GM12878 (cell line): ENCODE data around the gene UGT1A7. TPM values are rescaled to one million over a fixed set of nuclear protein-coding genes. Genes with fewer than 3 reads are reported as not detected.

Experiments
- ATAC-seq: fragments of 200-7000 bp; cut with Tn5 transposase; 3 replicates; pipeline ENCODE4 v1.9.1; 2020; ENCODE audit warnings: mild to moderate bottlenecking, moderate library complexity
- BruUV-seq: library from RNA; stranded (reverse); fragments of 400-500 nt; replicated peaks from 2 replicates; lab custom pipeline; 2021; lab: Mats Ljungman, UMichigan
- CTCF ChIA-PET: fragments of 300-600 bp; sonication (Branson Sonifier 250); formaldehyde crosslinking; extraction: SDS; loops from one replicate; lab custom pipeline; 2021; ENCODE audit warnings: inconsistent platforms; lab: Yijun Ruan, JAX
- POLR2A ChIA-PET: fragments of 350-600 bp; formaldehyde crosslinking; extraction: SDS; loops from one replicate; lab custom pipeline; 2021; ENCODE audit warnings: inconsistent platforms; lab: Charles Lee
- RAD21 ChIA-PET: fragments of 300-600 bp; sonication (Branson Sonifier 250); formaldehyde crosslinking; loops from one replicate; lab custom pipeline; 2023; ENCODE audit warnings: antibody characterized with exemption; ENCODE audit not compliant: unreplicated experiment; lab: Charles Lee
- SMC1A ChIA-PET: fragments of 300-600 bp; sonication (Branson Sonifier 250); formaldehyde crosslinking; loops from one replicate; lab custom pipeline; 2023; ENCODE audit not compliant: unreplicated experiment, uncharacterized antibody; lab: Charles Lee
- DNase-seq: peaks from one replicate; pipeline ENCODE4 v3.0.0-alpha.2; 2011; ENCODE audit warnings: low read depth, low spot score
- FAIRE-seq: peaks from 3 replicates; lab custom pipeline; 2011; peaks lifted over from hg19 to GRCh38; lab: Jason Lieb, UNC
- H2AFZ ChIP-seq: 2 replicates; pipeline ENCODE4 v1.6.0; 2011; ENCODE audit warnings: low read depth, low read length, control low read depth; ENCODE audit not compliant: control insufficient read depth
- H3K27ac ChIP-seq: 2 replicates; pipeline ENCODE4 v1.5.1; 2011; ENCODE audit warnings: control low read depth; ENCODE audit not compliant: control insufficient read depth, insufficient read depth
- H3K27me3 ChIP-seq, 2 experiments: replicated peaks in 1 of 2; 2 replicates each; pipeline versions ENCODE4 v1.6.0 to v1.6.1; 2011; ENCODE audit warnings: low read length in 1 of 2; ENCODE audit not compliant: control insufficient read depth in 2 of 2, insufficient read depth in 2 of 2
- H3K36me3 ChIP-seq, 2 experiments: 2 replicates each; pipeline ENCODE4 v1.5.1; 2011; ENCODE audit warnings: low read length in 1 of 2; ENCODE audit not compliant: control insufficient read depth in 2 of 2, insufficient read depth in 2 of 2
- H3K4me1 ChIP-seq: 2 replicates; pipeline ENCODE4 v1.6.1; 2011; ENCODE audit warnings: mild to moderate bottlenecking, low read length, moderate library complexity, mixed read lengths; ENCODE audit not compliant: control insufficient read depth, insufficient read depth
- H3K4me2 ChIP-seq: 2 replicates; pipeline ENCODE4 v1.6.0; 2011; ENCODE audit warnings: control low read depth; ENCODE audit not compliant: control insufficient read depth, insufficient read depth
- H3K4me3 ChIP-seq: fragments of 200-600 bp; sonication (generic); 2 replicates; pipeline ENCODE4 v1.5.1; 2016
- H3K79me2 ChIP-seq: 2 replicates; pipeline ENCODE4 v1.6.0; 2011; ENCODE audit warnings: low read length; ENCODE audit not compliant: control insufficient read depth, insufficient read depth
- H3K9ac ChIP-seq: 2 replicates; pipeline ENCODE4 v1.8.0; 2011; ENCODE audit warnings: low read length, control low read depth, mixed read lengths; ENCODE audit not compliant: control insufficient read depth, insufficient read depth
- H3K9me3 ChIP-seq: replicated peaks from 3 replicates; pipeline ENCODE4 v1.5.1; 2011; ENCODE audit warnings: mild to moderate bottlenecking, low read length; ENCODE audit not compliant: control insufficient read depth, insufficient read depth
- H4K20me1 ChIP-seq: 2 replicates; pipeline ENCODE4 v1.6.0; 2011; ENCODE audit not compliant: control insufficient read depth, insufficient read depth
- CREB1 ChIP-seq: IDR thresholded peaks from 2 replicates; pipeline ENCODE4 v1.6.1; 2012; ENCODE audit warnings: low read depth, mild to moderate bottlenecking, inconsistent platforms
- EED ChIP-seq: sonication (generic); IDR thresholded peaks from 2 replicates; pipeline ENCODE4 v1.6.1; 2016; ENCODE audit warnings: antibody characterized with exemption, low read depth
- FOXK2 ChIP-seq: fragments of 450-650 bp; IDR thresholded peaks from 2 replicates; pipeline ENCODE4 v1.6.1; 2017; ENCODE audit warnings: mild to moderate bottlenecking, moderate library complexity
- HSF1 ChIP-seq: fragments of 150-350 bp; IDR thresholded peaks from 2 replicates; pipeline ENCODE4 v1.6.1; 2014; ENCODE audit warnings: mild to moderate bottlenecking, low read depth, low read length
- JUND ChIP-seq: IDR thresholded peaks from 2 replicates; pipeline ENCODE4 v1.6.1; 2012; ENCODE audit warnings: low read depth, mild to moderate bottlenecking, low read length, improper control_type of control experiment, moderate library complexity
- MAX ChIP-seq: IDR thresholded peaks from 2 replicates; pipeline ENCODE4 v1.6.1; 2012; ENCODE audit warnings: low read depth, low read length, improper control_type of control experiment
- MEF2A ChIP-seq: IDR thresholded peaks from 2 replicates; pipeline ENCODE4 v1.6.1; 2011; ENCODE audit warnings: low read depth, mild to moderate bottlenecking, low read length, moderate library complexity; ENCODE audit not compliant: insufficient read depth
- NFYA ChIP-seq: IDR thresholded peaks from 2 replicates; pipeline ENCODE4 v1.6.1; 2011; ENCODE audit warnings: low read depth, mild to moderate bottlenecking, low read length, improper control_type of control experiment, borderline replicate concordance
- NKRF ChIP-seq: fragments of 450-650 bp; conservative IDR thresholded peaks from 2 replicates; pipeline ENCODE4 v1.6.1; 2017; ENCODE audit warnings: mild to moderate bottlenecking, moderate library complexity
- RCOR1 ChIP-seq: conservative IDR thresholded peaks from 2 replicates; pipeline ENCODE4 v1.6.1; 2012; ENCODE audit warnings: low read depth, low read length, improper control_type of control experiment
- SIN3A ChIP-seq: IDR thresholded peaks from 2 replicates; pipeline ENCODE4 v1.6.1; 2012; ENCODE audit warnings: low read depth, low read length, improper control_type of control experiment
- SIX5 ChIP-seq: IDR thresholded peaks from 2 replicates; pipeline ENCODE4 v1.6.1; 2011; ENCODE audit warnings: mild to moderate bottlenecking, low read depth, low read length, moderate library complexity; ENCODE audit not compliant: severe bottlenecking
- SMARCA5 ChIP-seq: fragments of 450-650 bp; IDR thresholded peaks from 2 replicates; pipeline ENCODE4 v1.6.1; 2017; ENCODE audit warnings: mild to moderate bottlenecking
- in situ Hi-C: fragments of 300-500 bp; cut with MboI; formaldehyde crosslinking; loops from 9 replicates; pipeline ENCODE4 v1.14.3; 2018; ENCODE audit warnings: mixed read lengths
- intact Hi-C: fragments of 100-400 bp; cut with micrococcal nuclease; formaldehyde crosslinking; loops from one replicate; pipeline ENCODE4 v1.14.2; 2022; ENCODE audit not compliant: unreplicated experiment
- polyA plus RNA-seq, 11 experiments: library from polyadenylated mRNA; depleted of rRNA in 4 of 11; unstranded in 6 of 11; stranded (reverse) in 5 of 11; fragments of >200 nt; fragmentation: Nextera tagmentation in 4 of 11; fragmentation: Illumina TruSeq in 1 of 11; extraction: Ambion mirVana in 4 of 11; extraction: Trizol in 1 of 11; gene quantifications; 1 replicate in 1 of 11; 2 replicates in 10 of 11; pipeline versions ENCODE4 v1.2.1 to v1.2.3, GENCODE V29; 2011 to 2016; ENCODE audit warnings: inconsistent platforms in 2 of 11, missing spikeins in 2 of 11, low read depth in 1 of 11
- total RNA-seq, 4 experiments: library from RNA; depleted of rRNA in 3 of 4; stranded (reverse); fragments of >200 nt in 3 of 4; fragmentation: Illumina TruSeq in 1 of 4; extraction: Trizol in 1 of 4; gene quantifications; 2 replicates each; pipeline versions ENCODE4 v1.2.1 to v1.2.3, GENCODE V29; 2013 to 2021
- TF ChIP-seq, protein P1 (sequence below): fragments of 450-650 bp; IDR thresholded peaks from 2 replicates; pipeline ENCODE4 v1.6.1; 2017; ENCODE audit warnings: mild to moderate bottlenecking, moderate library complexity
- TF ChIP-seq, protein P2 (sequence below): IDR thresholded peaks from 2 replicates; pipeline ENCODE4 v1.6.1; 2011; ENCODE audit warnings: borderline replicate concordance, low read depth, mild to moderate bottlenecking, moderate library complexity, mixed read lengths, low read length; ENCODE audit not compliant: insufficient read depth; ENCODE audit errors: extremely low read length
- TF ChIP-seq, protein P3 (sequence below): fragments of 450-650 bp; IDR thresholded peaks from 2 replicates; pipeline ENCODE4 v1.6.1; 2014; ENCODE audit warnings: mild to moderate bottlenecking

UGT1A7 gene
- total and polyA plus RNA-seq, 10 of the 15 experiments (the other 5 are each of a cell fraction or from before 2014, with no cell fraction given) = not detected

- DNase-seq = no peak
- Histone ChIP-seq H4K20me1 (no peaks in the 10 kb centered on the region), H3K27me3 (peaks cover 0 to 3% of the 10 kb centered on the region in 2 experiments; a peak in 1 of 4 replicates), H3K4me2 (no peak overlapping the region), H2AFZ (no peak overlapping the region), H3K4me3 (no peak overlapping the region), H3K9me3 (no peaks in the 10 kb centered on the region), H3K79me2 (no peaks in the 10 kb centered on the region), H3K9ac (no peak overlapping the region), H3K27ac (no peak overlapping the region), H3K4me1 (no peaks in the 10 kb centered on the region), H3K36me3 (no peaks in the 10 kb centered on the region)
- no peak for ATAC-seq
- ChIA-PET SMC1A (no interaction called here), POLR2A (no interaction called here), RAD21 (no interaction called here), CTCF (no interaction called here)
- intact Hi-C loops = no loop called here
- BruUV-seq = no TSS peak
- FAIRE-seq = no peak
- in situ Hi-C loops = no loop called here
- TF ChIP-seq EED (no peak), MAX (no peak), SIX5 (no peak), SMARCA5 (no peak), JUND (no peak), FOXK2 (no peak), NFYA (no peak), SIN3A (no peak), NKRF (no peak), MEF2A (no peak), CREB1 (no peak), RCOR1 (no peak), HSF1 (no peak)
- TF ChIP-seq, protein P1, sequence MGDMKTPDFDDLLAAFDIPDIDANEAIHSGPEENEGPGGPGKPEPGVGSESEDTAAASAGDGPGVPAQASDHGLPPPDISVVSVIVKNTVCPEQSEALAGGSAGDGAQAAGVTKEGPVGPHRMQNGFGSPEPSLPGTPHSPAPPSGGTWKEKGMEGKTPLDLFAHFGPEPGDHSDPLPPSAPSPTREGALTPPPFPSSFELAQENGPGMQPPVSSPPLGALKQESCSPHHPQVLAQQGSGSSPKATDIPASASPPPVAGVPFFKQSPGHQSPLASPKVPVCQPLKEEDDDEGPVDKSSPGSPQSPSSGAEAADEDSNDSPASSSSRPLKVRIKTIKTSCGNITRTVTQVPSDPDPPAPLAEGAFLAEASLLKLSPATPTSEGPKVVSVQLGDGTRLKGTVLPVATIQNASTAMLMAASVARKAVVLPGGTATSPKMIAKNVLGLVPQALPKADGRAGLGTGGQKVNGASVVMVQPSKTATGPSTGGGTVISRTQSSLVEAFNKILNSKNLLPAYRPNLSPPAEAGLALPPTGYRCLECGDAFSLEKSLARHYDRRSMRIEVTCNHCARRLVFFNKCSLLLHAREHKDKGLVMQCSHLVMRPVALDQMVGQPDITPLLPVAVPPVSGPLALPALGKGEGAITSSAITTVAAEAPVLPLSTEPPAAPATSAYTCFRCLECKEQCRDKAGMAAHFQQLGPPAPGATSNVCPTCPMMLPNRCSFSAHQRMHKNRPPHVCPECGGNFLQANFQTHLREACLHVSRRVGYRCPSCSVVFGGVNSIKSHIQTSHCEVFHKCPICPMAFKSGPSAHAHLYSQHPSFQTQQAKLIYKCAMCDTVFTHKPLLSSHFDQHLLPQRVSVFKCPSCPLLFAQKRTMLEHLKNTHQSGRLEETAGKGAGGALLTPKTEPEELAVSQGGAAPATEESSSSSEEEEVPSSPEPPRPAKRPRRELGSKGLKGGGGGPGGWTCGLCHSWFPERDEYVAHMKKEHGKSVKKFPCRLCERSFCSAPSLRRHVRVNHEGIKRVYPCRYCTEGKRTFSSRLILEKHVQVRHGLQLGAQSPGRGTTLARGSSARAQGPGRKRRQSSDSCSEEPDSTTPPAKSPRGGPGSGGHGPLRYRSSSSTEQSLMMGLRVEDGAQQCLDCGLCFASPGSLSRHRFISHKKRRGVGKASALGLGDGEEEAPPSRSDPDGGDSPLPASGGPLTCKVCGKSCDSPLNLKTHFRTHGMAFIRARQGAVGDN = no peak
- TF ChIP-seq, protein P2, sequence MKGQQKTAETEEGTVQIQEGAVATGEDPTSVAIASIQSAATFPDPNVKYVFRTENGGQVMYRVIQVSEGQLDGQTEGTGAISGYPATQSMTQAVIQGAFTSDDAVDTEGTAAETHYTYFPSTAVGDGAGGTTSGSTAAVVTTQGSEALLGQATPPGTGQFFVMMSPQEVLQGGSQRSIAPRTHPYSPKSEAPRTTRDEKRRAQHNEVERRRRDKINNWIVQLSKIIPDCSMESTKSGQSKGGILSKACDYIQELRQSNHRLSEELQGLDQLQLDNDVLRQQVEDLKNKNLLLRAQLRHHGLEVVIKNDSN = no peak
- TF ChIP-seq, protein P3, sequence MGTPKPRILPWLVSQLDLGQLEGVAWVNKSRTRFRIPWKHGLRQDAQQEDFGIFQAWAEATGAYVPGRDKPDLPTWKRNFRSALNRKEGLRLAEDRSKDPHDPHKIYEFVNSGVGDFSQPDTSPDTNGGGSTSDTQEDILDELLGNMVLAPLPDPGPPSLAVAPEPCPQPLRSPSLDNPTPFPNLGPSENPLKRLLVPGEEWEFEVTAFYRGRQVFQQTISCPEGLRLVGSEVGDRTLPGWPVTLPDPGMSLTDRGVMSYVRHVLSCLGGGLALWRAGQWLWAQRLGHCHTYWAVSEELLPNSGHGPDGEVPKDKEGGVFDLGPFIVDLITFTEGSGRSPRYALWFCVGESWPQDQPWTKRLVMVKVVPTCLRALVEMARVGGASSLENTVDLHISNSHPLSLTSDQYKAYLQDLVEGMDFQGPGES = no peak
Observed at GRCh38 chr2:233689031-233689430, 7.3 kb downstream of the UGT1A7 start.
